H4 (cell line): ENCODE data around the gene MIDN. TPM values are rescaled to one million over a fixed set of nuclear protein-coding genes. Genes with fewer than 3 reads are reported as not detected.
"Not testable (repeated sequence)": the region's sequence is repeated elsewhere in the genome, so short reads cannot be mapped to it uniquely, and the experiment has no call there.

Experiments used
- DNase-seq: peaks from one replicate; pipeline ENCODE4 v3.0.0-alpha.2; 2015; ENCODE audit warnings: low spot score
- total RNA-seq: library from RNA; depleted of rRNA; stranded (reverse); fragments of >200 nt; shearing (Covaris generic); gene quantifications from 2 replicates; pipeline ENCODE4 v1.2.3, GENCODE V29; 2014; rRNA removed

MIDN gene
- total RNA-seq = 2.4 and 4.2 TPM in 2 replicates

- peak; percentile 51 for DNase-seq
These were observed at the start of gene MIDN for GRCh38 chr19:1248139-1248785. Gene MIDN, plus strand, starts transcription at chr19:1248583. Its CDS starts 1,714 bp downstream, at chr19:1250297.

GRCh38 chr19:1199531-1199930 is 48.9 kb upstream of the MIDN start:
- DNase-seq = no peak

GRCh38 chr19:1200614-1201013 is 47.8 kb upstream of the MIDN start:
- DNase-seq = not testable (repeated sequence)

- DNase-seq = peak; percentile 94
These were observed 43.0 kb upstream of the MIDN start, which contains the start of gene STK11 for GRCh38 chr19:1205114-1206099. Gene STK11, plus strand, starts transcription at chr19:1205778. Its CDS starts 1,136 bp downstream, at chr19:1206914.

- no peak for DNase-seq
These were observed 42.1 kb upstream of the MIDN start for GRCh38 chr19:1206150-1206863.

- DNase-seq = no peak
These were observed 41.4 kb upstream of the MIDN start for GRCh38 chr19:1206864-1207450.

GRCh38 chr19:1208830-1209229 is 39.6 kb upstream of the MIDN start:
- not testable (repeated sequence) for DNase-seq

GRCh38 chr19:1210227-1210538 is 38.2 kb upstream of the MIDN start:
- no peak for DNase-seq

- no peak for DNase-seq
These were observed 36.7 kb upstream of the MIDN start for GRCh38 chr19:1211494-1212234.

- DNase-seq = peak; percentile 38
These were observed 34.7 kb upstream of the MIDN start for GRCh38 chr19:1213391-1214286.

GRCh38 chr19:1214299-1214861 is 34.0 kb upstream of the MIDN start:
- DNase-seq = no peak

GRCh38 chr19:1214862-1215731 is 33.3 kb upstream of the MIDN start:
- DNase-seq = peak; percentile 77

GRCh38 chr19:1216756-1217155 is 31.6 kb upstream of the MIDN start:
- no peak for DNase-seq

- DNase-seq = no peak
These were observed 31.0 kb upstream of the MIDN start for GRCh38 chr19:1217366-1217765.

- DNase-seq = no peak
These were observed 29.4 kb upstream of the MIDN start for GRCh38 chr19:1218751-1219567.

GRCh38 chr19:1219786-1220476 is 28.5 kb upstream of the MIDN start:
- DNase-seq = no peak

GRCh38 chr19:1220477-1220930 is 27.9 kb upstream of the MIDN start:
- no peak for DNase-seq
